ENCODE measurements around the gene DPY30.

DPY30 gene

DNA sequence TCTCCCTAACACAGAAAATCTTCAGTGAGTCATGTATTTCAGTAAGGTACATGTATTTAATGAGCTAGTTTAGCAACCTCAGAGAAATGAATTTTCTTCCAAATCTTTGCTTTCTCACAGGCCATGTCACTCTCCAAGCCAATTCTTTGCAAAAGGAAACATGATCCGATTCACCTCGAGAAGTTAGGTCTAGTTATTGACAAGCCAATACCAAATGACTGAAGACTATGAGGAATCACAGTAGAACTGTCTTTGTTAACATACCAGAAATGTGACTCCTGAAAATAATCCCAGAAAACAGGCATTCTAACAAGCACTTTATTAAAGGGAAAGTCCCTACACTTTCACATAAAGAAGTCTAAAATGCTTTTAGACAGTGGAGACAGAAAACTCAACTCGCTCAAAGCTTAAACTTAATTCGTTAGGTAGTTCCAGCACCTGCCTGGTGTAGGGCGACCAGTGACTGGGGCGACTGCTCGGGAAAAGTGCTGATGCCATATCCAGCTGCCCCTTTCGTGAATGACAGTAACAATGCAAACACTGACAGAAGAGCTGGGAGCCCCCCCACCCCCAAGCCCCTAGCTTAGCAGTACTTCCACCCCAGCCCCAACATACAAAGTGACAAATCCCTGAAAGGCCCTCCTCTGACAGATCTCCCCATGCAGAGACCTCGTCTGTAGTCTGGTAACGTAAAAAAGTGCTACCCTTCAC, 30.6 kb downstream of the DPY30 start:
- Histone ChIP-seq H3K9ac (ENCODE audit: low read depth, low read length) (no peak overlapping the region), H3K36me3 (ENCODE audit: control insufficient read depth, insufficient read depth, low read length) (no peaks in the 10 kb centered on the region), H3K4me1 (ENCODE audit: control insufficient read depth, insufficient read depth, low read length) (peaks cover 26% of the 10 kb centered on the region), H3K27me3 (ENCODE audit: control insufficient read depth, insufficient read depth, low read length) (no peaks in the 10 kb centered on the region), H3K27ac (ENCODE audit: low read depth, low read length) (no peak overlapping the region), H3K4me3 (ENCODE audit: low read depth, low read length) (peak overlapping the region; percentile 94), H3K9me3 (ENCODE audit: control insufficient read depth, insufficient read depth, low read length) (no peaks in the 10 kb centered on the region)

DNA sequence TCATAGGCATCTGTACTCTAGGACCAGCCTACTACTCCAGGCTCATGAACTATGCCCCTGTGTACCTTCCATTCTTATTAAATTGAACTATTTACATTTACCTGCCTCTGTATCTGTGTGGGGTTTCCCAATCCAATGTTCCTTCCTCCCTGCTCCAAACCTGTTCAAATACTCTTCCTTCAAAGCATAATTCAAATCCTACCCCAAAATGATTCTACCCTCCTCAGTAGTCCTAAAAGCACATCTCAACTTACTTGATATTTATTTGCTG, 32.5 kb downstream of the DPY30 start:
- H3K4me1 ChIP-seq (ENCODE audit: control insufficient read depth, insufficient read depth, low read length), result peaks cover 26% of the 10 kb centered on the region
- H3K27ac ChIP-seq (ENCODE audit: low read depth, low read length), result no peak overlapping the region
- no peak overlapping the region for H3K4me3 ChIP-seq (ENCODE audit: low read depth, low read length)

DNA sequence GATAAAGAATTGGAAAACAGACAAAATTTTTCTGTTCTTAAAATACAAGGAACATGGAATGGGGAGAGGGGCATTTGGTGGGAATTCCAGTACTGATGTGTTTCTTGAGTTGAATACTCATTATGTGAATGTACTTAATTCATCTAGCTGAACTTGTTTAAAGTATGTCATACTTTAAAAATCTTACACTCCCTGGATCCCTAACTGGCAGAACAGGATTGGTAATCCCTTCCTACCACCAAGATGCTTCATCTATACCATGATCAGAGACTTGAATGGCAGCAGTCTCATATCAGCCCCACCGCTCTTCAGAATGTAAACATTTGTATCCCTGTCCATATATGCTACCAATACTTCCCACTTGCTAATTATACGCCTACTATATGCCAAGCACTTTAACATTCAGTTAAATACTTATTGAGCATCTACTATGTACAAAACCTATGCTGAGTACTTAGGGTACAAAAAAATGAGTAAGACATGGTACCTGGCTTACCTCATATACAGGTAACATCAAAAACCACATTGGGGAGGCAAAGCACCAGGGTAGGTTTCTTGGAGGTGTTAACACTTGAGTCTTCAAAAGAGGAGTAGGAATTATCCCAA, 34.1 kb downstream of the DPY30 start:
- Histone ChIP-seq H3K4me1 (ENCODE audit: control insufficient read depth, insufficient read depth, low read length) (peaks cover 15% of the 10 kb centered on the region; the same call in 1 of the 2 replicates), H3K9ac (ENCODE audit: low read depth, low read length) (no peak overlapping the region), H3K27me3 (ENCODE audit: control insufficient read depth, insufficient read depth, low read length) (no peaks in the 10 kb centered on the region), H3K36me3 (ENCODE audit: control insufficient read depth, insufficient read depth, low read length) (no peaks in the 10 kb centered on the region), H3K9me3 (ENCODE audit: control insufficient read depth, insufficient read depth, low read length) (no peaks in the 10 kb centered on the region), H3K27ac (ENCODE audit: low read depth, low read length) (no peak overlapping the region), H3K4me3 (ENCODE audit: low read depth, low read length) (no peak overlapping the region)

More for the DNA sequence above, 32.5 kb downstream of the DPY30 start:
- no peaks in the 10 kb centered on the region for H3K27me3 ChIP-seq (ENCODE audit: control insufficient read depth, insufficient read depth, low read length)
- no peaks in the 10 kb centered on the region for H3K9me3 ChIP-seq (ENCODE audit: control insufficient read depth, insufficient read depth, low read length)
- no peak overlapping the region for H3K9ac ChIP-seq (ENCODE audit: low read depth, low read length)
- H3K36me3 ChIP-seq (ENCODE audit: control insufficient read depth, insufficient read depth, low read length), result no peaks in the 10 kb centered on the region

DNA sequence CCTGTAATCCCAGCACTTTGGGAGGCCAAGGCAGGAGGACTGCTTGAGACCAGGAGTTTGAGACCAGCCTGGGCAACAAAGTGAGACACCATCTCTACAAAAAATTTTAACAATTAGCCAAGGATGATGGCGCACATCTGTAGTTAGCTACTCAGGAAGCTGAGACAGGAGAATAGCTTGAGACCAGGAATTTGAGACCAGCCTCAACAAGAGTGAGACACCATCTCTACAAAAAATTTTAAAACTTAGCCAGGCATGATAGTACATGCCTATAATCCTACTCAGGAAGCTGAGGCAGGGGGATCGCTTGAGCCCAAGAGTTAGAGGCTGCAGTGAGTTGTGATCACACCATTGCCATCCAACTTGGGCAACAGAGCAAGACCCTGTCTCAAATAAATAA, 35.8 kb downstream of the DPY30 start:
- H3K27ac ChIP-seq (ENCODE audit: low read depth, low read length), result no peak overlapping the region

DNA sequence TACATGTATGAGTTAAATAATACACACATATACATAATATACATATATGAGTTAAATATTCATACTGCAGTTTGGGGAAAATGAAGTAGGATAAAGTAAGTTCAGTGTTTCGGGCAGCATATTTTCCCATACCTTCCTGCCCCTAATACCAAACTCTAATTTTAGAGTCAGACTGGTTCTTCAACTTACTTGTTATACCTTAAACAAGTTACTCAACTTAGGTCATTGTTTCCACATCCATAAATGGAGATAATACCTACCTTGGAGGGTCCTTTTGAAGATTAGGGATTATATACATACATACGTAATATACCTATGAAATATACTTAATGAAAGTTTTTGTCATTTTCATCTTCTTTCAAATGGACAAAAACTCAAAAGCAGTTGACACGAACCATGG, 37.2 kb downstream of the DPY30 start:
- H3K9me3 ChIP-seq (ENCODE audit: control insufficient read depth, insufficient read depth, low read length), result no peaks in the 10 kb centered on the region
- no peak overlapping the region for H3K9ac ChIP-seq (ENCODE audit: low read depth, low read length)
- H3K27me3 ChIP-seq (ENCODE audit: control insufficient read depth, insufficient read depth, low read length), result no peaks in the 10 kb centered on the region
- no peak overlapping the region for H3K27ac ChIP-seq (ENCODE audit: low read depth, low read length)
- H3K36me3 ChIP-seq (ENCODE audit: control insufficient read depth, insufficient read depth, low read length), result no peaks in the 10 kb centered on the region
- peaks cover 5% of the 10 kb centered on the region; the same call in 1 of the 2 replicates for H3K4me1 ChIP-seq (ENCODE audit: control insufficient read depth, insufficient read depth, low read length)
- no peak overlapping the region for H3K4me3 ChIP-seq (ENCODE audit: low read depth, low read length)

More for the DNA sequence above, 35.8 kb downstream of the DPY30 start:
- H3K4me1 ChIP-seq (ENCODE audit: control insufficient read depth, insufficient read depth, low read length), result peaks cover 12% of the 10 kb centered on the region; the same call in 1 of the 2 replicates
- no peaks in the 10 kb centered on the region for H3K27me3 ChIP-seq (ENCODE audit: control insufficient read depth, insufficient read depth, low read length)
- no peaks in the 10 kb centered on the region for H3K9me3 ChIP-seq (ENCODE audit: control insufficient read depth, insufficient read depth, low read length)
- no peaks in the 10 kb centered on the region for H3K36me3 ChIP-seq (ENCODE audit: control insufficient read depth, insufficient read depth, low read length)
- no peak overlapping the region for H3K4me3 ChIP-seq (ENCODE audit: low read depth, low read length)
- H3K9ac ChIP-seq (ENCODE audit: low read depth, low read length), result no peak overlapping the region

DNA sequence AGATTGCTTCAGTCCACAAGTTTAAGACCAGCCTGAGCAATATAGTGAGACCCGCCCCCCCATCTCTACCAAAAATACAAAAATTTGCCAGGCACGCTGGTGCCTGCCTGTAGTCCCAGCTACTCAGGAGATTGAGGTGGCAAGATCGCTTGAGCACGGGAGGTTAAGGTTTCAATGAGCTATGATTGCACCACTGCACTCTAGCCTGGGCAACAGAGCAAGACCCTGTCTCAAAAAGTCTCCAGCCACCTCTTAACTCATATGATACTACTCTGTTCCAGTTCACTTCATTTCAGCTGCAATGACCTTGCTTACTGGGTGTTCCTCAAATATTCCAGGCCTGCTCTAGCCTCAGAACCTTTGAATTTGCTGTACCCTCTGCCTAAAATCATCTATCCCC, 40.2 kb downstream of the DPY30 start:
- Histone ChIP-seq H3K4me1 (ENCODE audit: control insufficient read depth, insufficient read depth, low read length) (no peaks in the 10 kb centered on the region), H3K36me3 (ENCODE audit: control insufficient read depth, insufficient read depth, low read length) (no peaks in the 10 kb centered on the region), H3K9ac (ENCODE audit: low read depth, low read length) (no peak overlapping the region), H3K27me3 (ENCODE audit: control insufficient read depth, insufficient read depth, low read length) (no peaks in the 10 kb centered on the region), H3K9me3 (ENCODE audit: control insufficient read depth, insufficient read depth, low read length) (no peaks in the 10 kb centered on the region), H3K27ac (ENCODE audit: low read depth, low read length) (no peak overlapping the region), H3K4me3 (ENCODE audit: low read depth, low read length) (no peak overlapping the region)

DNA sequence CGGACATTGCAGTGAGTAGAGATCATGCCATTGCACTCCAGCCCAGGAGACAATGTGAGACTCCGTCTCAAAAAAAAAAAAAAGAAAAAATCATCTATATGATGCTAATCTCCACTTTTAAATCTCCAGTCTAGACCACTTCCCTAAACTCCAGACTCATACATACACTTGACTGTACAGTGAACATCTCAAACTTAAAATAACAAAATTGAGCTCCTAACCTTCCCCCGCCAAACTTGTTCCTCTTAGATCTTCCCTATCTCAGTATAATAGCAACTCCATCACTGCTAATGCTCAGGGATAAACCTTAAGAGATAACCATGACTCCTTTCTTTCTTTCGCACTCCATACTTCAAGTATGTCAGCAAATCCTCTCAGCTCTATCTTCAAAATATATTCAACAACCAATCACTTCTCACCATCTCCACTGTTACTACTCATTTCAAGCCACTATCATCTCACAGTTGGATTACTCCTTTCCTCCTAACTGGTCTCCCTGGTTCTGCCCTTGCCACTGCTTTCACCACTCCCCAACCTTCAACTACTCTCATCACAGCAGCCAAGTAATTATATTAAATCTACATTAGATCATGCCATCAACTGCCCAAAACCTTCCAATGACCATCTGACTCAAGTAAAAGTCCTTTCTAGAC, 40.7 kb downstream of the DPY30 start:
- Histone ChIP-seq H3K36me3 (ENCODE audit: control insufficient read depth, insufficient read depth, low read length) (no peaks in the 10 kb centered on the region), H3K9me3 (ENCODE audit: control insufficient read depth, insufficient read depth, low read length) (no peaks in the 10 kb centered on the region), H3K9ac (ENCODE audit: low read depth, low read length) (no peak overlapping the region), H3K4me3 (ENCODE audit: low read depth, low read length) (no peak overlapping the region), H3K27ac (ENCODE audit: low read depth, low read length) (no peak overlapping the region), H3K4me1 (ENCODE audit: control insufficient read depth, insufficient read depth, low read length) (no peaks in the 10 kb centered on the region), H3K27me3 (ENCODE audit: control insufficient read depth, insufficient read depth, low read length) (no peaks in the 10 kb centered on the region)

DNA sequence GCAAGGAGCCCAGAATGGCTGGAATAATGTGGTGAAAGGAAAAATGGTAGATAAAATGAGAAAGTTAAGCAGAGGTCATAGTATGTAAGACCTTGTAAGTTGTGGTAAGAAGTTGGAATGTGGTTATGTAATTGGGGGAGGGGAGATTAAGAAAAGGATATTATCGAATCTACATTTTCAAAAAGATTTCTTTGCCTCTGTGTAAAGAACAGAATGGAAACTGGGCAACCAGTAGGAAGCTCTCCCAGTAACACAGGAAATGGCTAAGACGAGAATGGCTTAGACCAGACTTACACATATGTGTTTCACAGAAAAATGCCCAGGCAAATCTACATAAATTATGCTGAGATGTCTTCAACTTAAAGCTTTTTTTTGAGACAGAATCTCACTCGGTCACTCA, 42.0 kb downstream of the DPY30 start:
- Histone ChIP-seq H3K9me3 (ENCODE audit: control insufficient read depth, insufficient read depth, low read length) (no peaks in the 10 kb centered on the region), H3K36me3 (ENCODE audit: control insufficient read depth, insufficient read depth, low read length) (no peaks in the 10 kb centered on the region), H3K27ac (ENCODE audit: low read depth, low read length) (no peak overlapping the region), H3K9ac (ENCODE audit: low read depth, low read length) (no peak overlapping the region), H3K27me3 (ENCODE audit: control insufficient read depth, insufficient read depth, low read length) (no peaks in the 10 kb centered on the region), H3K4me1 (ENCODE audit: control insufficient read depth, insufficient read depth, low read length) (no peaks in the 10 kb centered on the region), H3K4me3 (ENCODE audit: low read depth, low read length) (no peak overlapping the region)

DNA sequence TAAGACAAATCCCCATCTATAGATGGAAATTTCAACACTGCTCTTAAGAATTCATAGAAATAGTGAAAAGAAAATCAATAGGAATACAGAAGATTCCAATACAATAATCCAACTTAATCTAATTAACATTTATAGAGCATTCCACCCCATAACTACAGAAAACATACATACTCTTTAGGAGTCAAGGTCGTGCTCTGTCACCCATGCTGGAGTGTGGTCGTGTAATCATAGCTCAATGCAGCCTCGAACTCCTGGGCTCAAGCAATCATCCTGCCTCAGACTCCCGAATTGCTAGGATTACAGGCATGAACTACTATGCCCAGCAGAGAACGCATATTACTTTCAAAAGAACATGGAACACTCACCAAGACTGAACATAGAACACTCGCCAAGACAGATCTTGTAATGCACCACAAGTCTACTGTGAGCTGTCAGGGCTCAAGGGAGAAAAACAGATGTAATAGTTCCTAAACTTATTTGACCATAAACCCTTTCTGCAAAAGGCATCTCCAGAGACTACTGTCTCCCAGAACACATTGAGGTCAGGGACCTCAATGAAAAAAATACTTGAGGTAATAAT, 42.9 kb downstream of the DPY30 start:
- H3K4me1 ChIP-seq (ENCODE audit: control insufficient read depth, insufficient read depth, low read length), result no peaks in the 10 kb centered on the region
- H3K27ac ChIP-seq (ENCODE audit: low read depth, low read length), result no peak overlapping the region
- no peaks in the 10 kb centered on the region for H3K27me3 ChIP-seq (ENCODE audit: control insufficient read depth, insufficient read depth, low read length)
- H3K36me3 ChIP-seq (ENCODE audit: control insufficient read depth, insufficient read depth, low read length), result no peaks in the 10 kb centered on the region
- H3K9me3 ChIP-seq (ENCODE audit: control insufficient read depth, insufficient read depth, low read length), result no peaks in the 10 kb centered on the region
- no peak overlapping the region for H3K9ac ChIP-seq (ENCODE audit: low read depth, low read length)
- H3K4me3 ChIP-seq (ENCODE audit: low read depth, low read length), result no peak overlapping the region

DNA sequence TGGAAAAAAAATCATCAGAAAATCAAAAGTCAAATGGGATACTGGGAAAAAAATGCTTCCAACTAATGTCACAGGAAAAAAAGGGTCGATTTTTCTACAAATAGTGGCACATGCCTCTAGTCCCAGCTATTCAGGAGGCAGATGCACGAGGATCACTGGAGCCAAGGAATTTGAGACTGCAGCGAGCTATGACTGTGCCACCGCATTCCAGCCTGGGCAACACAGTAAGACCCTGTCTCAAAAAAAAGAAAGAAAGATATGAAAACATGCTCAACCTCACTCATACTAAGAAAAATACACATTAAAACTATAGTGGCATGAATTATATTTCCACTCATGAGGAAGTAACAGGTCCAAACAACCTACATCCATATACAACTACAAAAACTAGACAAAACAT, 46.7 kb downstream of the DPY30 start:
- H3K4me1 ChIP-seq (ENCODE audit: control insufficient read depth, insufficient read depth, low read length), result no peaks in the 10 kb centered on the region
- no peaks in the 10 kb centered on the region for H3K36me3 ChIP-seq (ENCODE audit: control insufficient read depth, insufficient read depth, low read length)
- H3K9me3 ChIP-seq (ENCODE audit: control insufficient read depth, insufficient read depth, low read length), result no peaks in the 10 kb centered on the region
- H3K27me3 ChIP-seq (ENCODE audit: control insufficient read depth, insufficient read depth, low read length), result no peaks in the 10 kb centered on the region
- no peak overlapping the region for H3K27ac ChIP-seq (ENCODE audit: low read depth, low read length)
- H3K9ac ChIP-seq (ENCODE audit: low read depth, low read length), result no peak overlapping the region
- no peak overlapping the region for H3K4me3 ChIP-seq (ENCODE audit: low read depth, low read length)

DNA sequence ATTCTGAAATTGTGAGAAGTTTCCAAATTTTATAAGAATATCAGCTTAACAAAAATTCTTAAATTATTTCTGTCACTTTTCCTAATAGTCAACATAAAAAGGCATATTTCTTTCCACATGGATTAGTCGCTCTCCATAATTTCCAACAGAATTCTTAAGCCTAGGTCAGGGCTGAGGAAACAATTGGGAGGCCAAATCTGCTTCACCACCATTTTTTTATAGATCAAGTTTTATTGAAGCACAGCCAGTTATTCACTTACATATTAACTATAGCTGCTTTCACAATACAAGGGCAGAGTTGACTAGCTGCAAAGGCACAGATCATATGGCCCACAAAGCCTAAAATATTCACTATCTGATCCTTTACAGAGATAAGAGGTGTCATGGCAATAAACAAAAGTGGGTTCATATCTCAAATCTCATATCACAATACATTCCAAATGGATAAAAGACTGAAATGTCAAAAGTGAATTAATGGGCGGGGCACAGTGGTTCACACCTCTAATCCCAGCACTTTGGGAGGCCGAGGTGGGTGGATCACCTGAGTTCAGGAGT, 47.5 kb downstream of the DPY30 start:
- H3K4me3 ChIP-seq (ENCODE audit: low read depth, low read length), result no peak overlapping the region
- no peaks in the 10 kb centered on the region for H3K36me3 ChIP-seq (ENCODE audit: control insufficient read depth, insufficient read depth, low read length)
- H3K27ac ChIP-seq (ENCODE audit: low read depth, low read length), result no peak overlapping the region
- no peaks in the 10 kb centered on the region for H3K9me3 ChIP-seq (ENCODE audit: control insufficient read depth, insufficient read depth, low read length)
- no peaks in the 10 kb centered on the region for H3K4me1 ChIP-seq (ENCODE audit: control insufficient read depth, insufficient read depth, low read length)
- no peaks in the 10 kb centered on the region for H3K27me3 ChIP-seq (ENCODE audit: control insufficient read depth, insufficient read depth, low read length)
- H3K9ac ChIP-seq (ENCODE audit: low read depth, low read length), result no peak overlapping the region

Data from HUES48 (cell line).